Loucy (cell line): ENCODE results near the gene SAP25.

Source experiments
- EZH2phosphoT487 ChIP-seq: fragments of 200-600 bp; IDR thresholded peaks from 2 replicates; pipeline ENCODE4 v1.6.1; 2018; ENCODE audit warnings: antibody characterized with exemption, mild to moderate bottlenecking, moderate library complexity, borderline replicate concordance
- TF ChIP-seq, protein P1 (sequence below): fragments of 200-600 bp; sonication (generic); conservative IDR thresholded peaks from 2 replicates; pipeline ENCODE4 v1.5.1; 2014; ENCODE audit warnings: mild to moderate bottlenecking, antibody characterized with exemption, low read length

DNA sequence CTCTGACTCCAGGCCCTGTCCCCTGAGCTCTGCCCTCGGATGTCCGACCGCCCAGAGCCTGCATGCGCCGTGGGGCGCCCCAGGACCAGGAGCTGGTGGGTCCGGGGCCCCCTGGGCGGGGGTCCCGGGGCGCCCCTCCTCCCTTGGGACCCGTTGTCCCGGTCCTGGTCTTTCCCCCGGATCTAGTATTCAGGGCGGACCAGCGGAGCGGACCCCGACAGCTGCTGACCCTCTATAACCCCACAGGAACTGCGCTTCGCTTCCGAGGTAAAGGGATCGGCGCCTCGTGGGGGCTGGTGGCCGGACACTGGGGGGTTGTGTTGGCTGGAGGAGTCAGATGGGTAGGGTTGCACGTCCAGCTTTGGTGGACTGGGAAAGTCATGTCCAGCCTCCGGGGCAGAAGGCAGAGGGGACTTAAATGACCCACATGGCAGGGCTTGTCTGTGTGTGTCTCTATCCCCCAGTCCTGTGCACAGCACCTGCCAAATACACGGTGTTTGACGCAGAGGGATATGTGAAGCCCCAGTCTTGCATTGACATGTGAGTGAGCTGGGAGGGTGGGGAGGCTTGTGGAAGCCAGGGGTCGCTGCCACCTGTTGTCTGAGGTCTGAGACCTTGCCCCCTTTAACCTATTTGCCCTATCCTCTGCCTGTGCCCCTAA is 39.2 kb upstream of the SAP25 start:
- TF ChIP-seq, protein P1, sequence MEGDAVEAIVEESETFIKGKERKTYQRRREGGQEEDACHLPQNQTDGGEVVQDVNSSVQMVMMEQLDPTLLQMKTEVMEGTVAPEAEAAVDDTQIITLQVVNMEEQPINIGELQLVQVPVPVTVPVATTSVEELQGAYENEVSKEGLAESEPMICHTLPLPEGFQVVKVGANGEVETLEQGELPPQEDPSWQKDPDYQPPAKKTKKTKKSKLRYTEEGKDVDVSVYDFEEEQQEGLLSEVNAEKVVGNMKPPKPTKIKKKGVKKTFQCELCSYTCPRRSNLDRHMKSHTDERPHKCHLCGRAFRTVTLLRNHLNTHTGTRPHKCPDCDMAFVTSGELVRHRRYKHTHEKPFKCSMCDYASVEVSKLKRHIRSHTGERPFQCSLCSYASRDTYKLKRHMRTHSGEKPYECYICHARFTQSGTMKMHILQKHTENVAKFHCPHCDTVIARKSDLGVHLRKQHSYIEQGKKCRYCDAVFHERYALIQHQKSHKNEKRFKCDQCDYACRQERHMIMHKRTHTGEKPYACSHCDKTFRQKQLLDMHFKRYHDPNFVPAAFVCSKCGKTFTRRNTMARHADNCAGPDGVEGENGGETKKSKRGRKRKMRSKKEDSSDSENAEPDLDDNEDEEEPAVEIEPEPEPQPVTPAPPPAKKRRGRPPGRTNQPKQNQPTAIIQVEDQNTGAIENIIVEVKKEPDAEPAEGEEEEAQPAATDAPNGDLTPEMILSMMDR, result peak; percentile 59
- TF ChIP-seq EZH2phosphoT487, result no peak
